Activated CD8-positive, alpha-beta T cell treated with anti-CD3 and anti-CD28 coated beads for 36 hours (primary cell): ENCODE data around the gene LRG1. TPM values are rescaled to one million over a fixed set of nuclear protein-coding genes. Genes with fewer than 3 reads are reported as not detected.
"Not testable (repeated sequence)": the region's sequence is repeated elsewhere in the genome, so short reads cannot be mapped to it uniquely, and the experiment has no call there.

Experiments used
- ATAC-seq: fragments of 200-7000 bp; cut with Tn5 transposase; one replicate; pipeline ENCODE4 v1.10.0; 2021; ENCODE audit warnings: mild to moderate bottlenecking, moderate library complexity
- CTCF ChIA-PET: fragments of 350-600 bp; sonication (Branson Sonifier 250); formaldehyde crosslinking; loops from one replicate; lab custom pipeline; 2021; ENCODE audit warnings: antibody characterized with exemption; lab: Charles Lee
- POLR2A ChIA-PET: fragments of 350-600 bp; sonication (Branson Sonifier 250); formaldehyde crosslinking; loops from one replicate; lab custom pipeline; 2021; ENCODE audit warnings: antibody characterized with exemption; lab: Charles Lee
- DNase-seq: peaks from one replicate; pipeline ENCODE4 v3.0.0-alpha.2; 2020
- H3K27ac Mint-ChIP-seq: one replicate; pipeline ENCODE4 v1.8.0; 2021; ENCODE audit warnings: mild to moderate bottlenecking, mixed read lengths
- H3K27me3 Mint-ChIP-seq: one replicate; pipeline ENCODE4 v1.8.0; 2021; ENCODE audit warnings: mixed read lengths
- H3K36me3 Mint-ChIP-seq: one replicate; pipeline ENCODE4 v1.8.0; 2021; ENCODE audit warnings: low read depth, mixed read lengths
- H3K4me1 Mint-ChIP-seq: one replicate; pipeline ENCODE4 v1.8.0; 2021; ENCODE audit warnings: low read depth, mixed read lengths
- H3K4me3 Mint-ChIP-seq: one replicate; pipeline ENCODE4 v1.8.0; 2021; ENCODE audit warnings: mild to moderate bottlenecking, moderate library complexity, mixed read lengths
- H3K9me3 Mint-ChIP-seq: one replicate; pipeline ENCODE4 v1.8.0; 2021; ENCODE audit warnings: mixed read lengths
- intact Hi-C: fragments of 100-400 bp; cut with micrococcal nuclease; formaldehyde crosslinking; loops from one replicate; pipeline ENCODE4 v1.10.0; 2022
- total RNA-seq, 2 experiments: library from RNA; stranded (reverse); gene quantifications; one replicate each; pipeline ENCODE4 v1.2.3, GENCODE V29; 2021
- TF ChIP-seq, protein P1 (sequence below): fragments of 200-600 bp; IDR thresholded peaks from one replicate; pipeline ENCODE4 v1.8.0; 2022; ENCODE audit warnings: antibody characterized with exemption, mild to moderate bottlenecking

LRG1 gene
- total RNA-seq, 2 experiments from 2014 or later: 0.09 TPM; not detected in 1

DNA sequence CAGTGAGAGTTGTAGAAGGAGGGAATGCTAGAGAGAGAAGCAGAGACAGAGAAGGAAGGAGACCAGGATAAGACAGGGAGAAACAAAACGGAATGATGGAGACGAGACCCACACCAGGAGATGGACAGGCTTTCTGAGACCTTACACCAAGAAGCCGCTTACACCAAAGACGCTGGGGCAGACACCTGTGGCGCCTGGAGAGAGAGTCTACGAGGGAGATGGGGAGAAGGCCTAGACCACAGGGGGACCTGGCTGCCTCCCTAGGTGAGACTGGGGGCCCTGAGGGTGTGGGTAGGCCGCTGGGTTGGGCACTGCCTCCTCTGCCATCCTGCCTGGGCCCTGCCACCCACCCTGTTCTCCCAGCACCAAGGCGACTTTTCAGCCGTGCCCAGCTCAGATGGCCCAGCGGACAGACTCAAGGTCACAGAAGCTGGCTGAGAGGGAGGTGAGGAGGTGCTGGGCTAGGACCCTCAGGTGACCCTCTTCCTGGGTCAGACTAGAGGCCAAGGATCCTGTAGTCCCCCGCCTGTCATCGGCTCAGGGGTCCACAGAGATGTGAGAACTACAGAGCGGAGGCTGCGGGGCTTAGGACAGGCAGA lies 9.8 kb downstream of the LRG1 start:
- ChIA-PET POLR2A (no interaction called here), CTCF (interaction anchor here (0.6 kb wide), 1 partner anchor 254 kb away, joined by 3 read pairs; no protein-coding TSS in a partner anchor)
- intact Hi-C loops: no loop called here
- Mint-ChIP-seq H3K9me3 (no peaks in the 10 kb centered on the region), H3K27me3 (peaks cover 6% of the 10 kb centered on the region), H3K4me3 (no peak overlapping the region), H3K36me3 (no peaks in the 10 kb centered on the region), H3K27ac (no peak overlapping the region), H3K4me1 (peaks cover 2% of the 10 kb centered on the region)
- ATAC-seq (no peak), DNase-seq (no peak)
- TF ChIP-seq, protein P1, sequence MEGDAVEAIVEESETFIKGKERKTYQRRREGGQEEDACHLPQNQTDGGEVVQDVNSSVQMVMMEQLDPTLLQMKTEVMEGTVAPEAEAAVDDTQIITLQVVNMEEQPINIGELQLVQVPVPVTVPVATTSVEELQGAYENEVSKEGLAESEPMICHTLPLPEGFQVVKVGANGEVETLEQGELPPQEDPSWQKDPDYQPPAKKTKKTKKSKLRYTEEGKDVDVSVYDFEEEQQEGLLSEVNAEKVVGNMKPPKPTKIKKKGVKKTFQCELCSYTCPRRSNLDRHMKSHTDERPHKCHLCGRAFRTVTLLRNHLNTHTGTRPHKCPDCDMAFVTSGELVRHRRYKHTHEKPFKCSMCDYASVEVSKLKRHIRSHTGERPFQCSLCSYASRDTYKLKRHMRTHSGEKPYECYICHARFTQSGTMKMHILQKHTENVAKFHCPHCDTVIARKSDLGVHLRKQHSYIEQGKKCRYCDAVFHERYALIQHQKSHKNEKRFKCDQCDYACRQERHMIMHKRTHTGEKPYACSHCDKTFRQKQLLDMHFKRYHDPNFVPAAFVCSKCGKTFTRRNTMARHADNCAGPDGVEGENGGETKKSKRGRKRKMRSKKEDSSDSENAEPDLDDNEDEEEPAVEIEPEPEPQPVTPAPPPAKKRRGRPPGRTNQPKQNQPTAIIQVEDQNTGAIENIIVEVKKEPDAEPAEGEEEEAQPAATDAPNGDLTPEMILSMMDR: no peak

DNA sequence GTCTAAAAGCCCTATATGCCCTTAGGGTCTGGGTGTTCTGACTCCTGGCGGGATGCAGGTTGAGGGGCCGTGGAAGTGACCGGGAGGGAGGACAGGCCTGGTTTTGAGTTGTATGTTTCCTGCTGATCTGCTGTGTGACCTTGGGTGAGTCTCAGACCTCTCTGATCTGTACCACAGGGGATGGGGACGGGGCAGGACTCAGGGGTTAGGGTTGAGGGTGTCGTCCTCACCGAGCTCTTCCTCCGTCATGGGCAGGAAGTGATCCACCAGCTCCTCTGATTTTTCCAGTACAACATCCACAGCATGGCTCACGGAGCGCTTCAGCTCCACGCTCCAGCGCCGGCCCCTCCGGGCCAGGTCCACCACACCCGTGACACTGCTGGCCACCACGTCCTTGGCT lies 11.0 kb downstream of the LRG1 start:
- Mint-ChIP-seq H3K4me1 (no peaks in the 10 kb centered on the region), H3K36me3 (no peaks in the 10 kb centered on the region), H3K4me3 (no peak overlapping the region), H3K27me3 (peaks cover 4% of the 10 kb centered on the region), H3K27ac (no peak overlapping the region), H3K9me3 (no peaks in the 10 kb centered on the region)
- DNase-seq (no peak), ATAC-seq (no peak)
- intact Hi-C loops: no loop called here
- TF ChIP-seq, protein P1: no peak
- POLR2A ChIA-PET: no interaction called here
- CTCF ChIA-PET: no interaction called here

DNA sequence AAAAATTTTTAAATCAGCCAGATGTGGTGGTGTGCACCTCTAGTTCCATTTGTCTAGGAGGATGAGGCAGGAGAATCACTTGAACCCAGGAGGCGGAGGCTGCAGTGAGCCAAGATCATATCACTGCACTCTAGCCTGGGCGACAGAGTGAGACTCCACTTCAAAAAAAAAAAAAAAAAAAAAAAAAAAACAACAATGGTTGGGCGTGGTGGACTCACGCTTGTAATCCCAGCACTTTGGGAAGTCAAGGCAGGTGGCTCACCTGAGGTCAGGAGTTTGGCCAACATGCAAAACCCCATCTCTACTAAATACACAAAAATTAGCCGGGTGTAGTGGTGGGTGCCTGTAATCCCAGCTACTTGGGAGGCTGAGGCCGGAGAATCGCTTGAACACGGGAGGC lies 12.5 kb downstream of the LRG1 start:
- intact Hi-C loops, DNase-seq, H3K4me3 Mint-ChIP-seq, H3K27ac Mint-ChIP-seq, H3K27me3 Mint-ChIP-seq, H3K9me3 Mint-ChIP-seq, CTCF ChIA-PET, H3K4me1 Mint-ChIP-seq, H3K36me3 Mint-ChIP-seq, POLR2A ChIA-PET, ATAC-seq: not testable (repeated sequence)

DNA sequence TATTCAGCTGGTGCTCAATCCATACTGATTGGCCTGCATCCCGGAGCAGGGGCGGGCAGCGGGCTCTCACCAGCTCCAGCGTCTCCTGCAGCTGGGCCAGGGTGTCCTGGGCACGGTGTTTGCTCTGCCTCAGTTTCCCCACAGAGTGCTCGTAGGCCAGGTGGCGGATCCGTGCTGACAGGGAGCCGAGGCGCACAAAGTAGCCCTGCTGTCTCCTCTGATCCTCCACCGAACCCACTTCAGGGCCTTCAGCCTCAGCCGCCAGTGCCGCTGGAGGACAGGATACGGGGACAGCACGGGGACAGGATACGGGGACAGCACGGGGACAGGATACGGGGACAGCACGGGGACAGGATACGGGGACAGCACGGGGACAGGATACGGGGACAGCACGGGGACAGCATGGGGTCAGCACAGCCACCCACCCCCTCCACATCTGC lies 14.3 kb downstream of the LRG1 start:
- ChIA-PET POLR2A (no interaction called here), CTCF (interaction anchor here (0.7 to 3.2 kb wide), 25 partner anchors 10 to 266 kb away, joined by 3 to 39 read pairs (median 4); partner anchors contain the start of genes FEM1A, LRG1, PLIN5 and SEMA6B)
- no peak overlapping the region for H3K4me3 Mint-ChIP-seq
- no peaks in the 10 kb centered on the region for H3K36me3 Mint-ChIP-seq
- peaks cover 2% of the 10 kb centered on the region for H3K27me3 Mint-ChIP-seq
- no peak for DNase-seq
- no peaks in the 10 kb centered on the region for H3K4me1 Mint-ChIP-seq
- H3K9me3 Mint-ChIP-seq: no peaks in the 10 kb centered on the region
- TF ChIP-seq, protein P1: no peak
- H3K27ac Mint-ChIP-seq: no peak overlapping the region
- intact Hi-C loops: no loop called here
- ATAC-seq: no peak

DNA sequence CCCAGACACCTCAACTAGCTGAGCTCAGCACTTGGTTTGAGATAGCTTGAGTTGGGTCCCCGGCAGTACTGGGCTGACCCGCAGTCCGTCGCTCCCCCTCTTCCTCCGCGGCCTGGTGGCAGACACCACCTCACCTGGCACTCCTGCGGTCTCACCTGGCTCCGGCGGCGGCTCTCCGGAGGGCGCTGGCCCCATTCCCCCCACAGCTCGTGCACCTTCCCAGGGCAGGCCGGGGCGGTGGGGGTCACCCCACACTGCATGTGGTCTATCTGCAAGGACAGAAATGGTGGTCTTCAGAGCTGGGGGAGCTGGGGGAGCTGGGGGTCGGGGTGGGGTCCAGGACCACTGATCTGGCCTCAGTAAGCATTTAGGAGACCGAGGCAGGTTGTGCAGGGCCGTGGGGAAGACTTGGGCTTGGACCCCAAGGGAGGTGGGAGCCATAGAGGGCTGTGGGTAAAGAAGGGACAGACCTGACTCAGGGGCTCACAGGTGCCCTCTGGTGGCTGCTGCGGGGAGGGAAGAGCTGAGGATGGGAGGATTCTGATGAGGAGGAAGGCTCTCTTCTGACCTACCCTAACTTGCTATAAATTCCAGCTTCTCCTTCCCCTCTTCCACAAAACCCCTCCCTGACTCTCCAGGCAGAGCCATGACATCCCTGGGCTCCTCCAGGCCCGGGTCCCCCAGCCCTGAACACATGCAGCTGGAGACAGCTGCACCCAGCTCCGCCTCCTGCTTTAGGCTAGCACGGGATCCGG lies 14.9 kb downstream of the LRG1 start:
- DNase-seq (peak; percentile 84), ATAC-seq (peak; percentile 94)
- H3K4me3 Mint-ChIP-seq: no peak overlapping the region
- no peaks in the 10 kb centered on the region for H3K4me1 Mint-ChIP-seq
- H3K27ac Mint-ChIP-seq: no peak overlapping the region
- ChIA-PET POLR2A (no interaction called here), CTCF (interaction anchor here (0.7 to 3.2 kb wide), 26 partner anchors 10 to 266 kb away, joined by 3 to 39 read pairs (median 4); partner anchors contain the start of genes FEM1A, LRG1, PLIN5 and SEMA6B)
- intact Hi-C loops: no loop called here
- TF ChIP-seq, protein P1: peak; percentile 71
- no peaks in the 10 kb centered on the region for H3K27me3 Mint-ChIP-seq
- H3K36me3 Mint-ChIP-seq: no peaks in the 10 kb centered on the region
- no peaks in the 10 kb centered on the region for H3K9me3 Mint-ChIP-seq
